Stomach (tissue), 4 donors: ENCODE data around the gene FAM171A1.
"Not testable (repeated sequence)": the region's sequence is repeated elsewhere in the genome, so short reads cannot be mapped to it uniquely, and the experiment has no call there.

Experiments
- CTCF ChIP-seq, 7 experiments: fragments of 450-650 bp in 4 of 7; fragments of 200-600 bp in 3 of 7; sonication (generic) in 3 of 7; IDR thresholded peaks; one replicate each; pipeline ENCODE4 v1.5.1; 2016 to 2019; ENCODE audit warnings: antibody characterized with exemption in 7 of 7, control low read depth in 2 of 7, mild to moderate bottlenecking in 1 of 7
- EP300 ChIP-seq: sonication (generic); formaldehyde crosslinking; IDR thresholded peaks from one replicate; pipeline ENCODE4 v1.6.1; 2017; ENCODE audit warnings: antibody characterized with exemption
- POLR2A ChIP-seq, 4 donors: fragments of 450-650 bp; IDR thresholded peaks; one replicate each; pipeline ENCODE4 v1.6.1; 2016; ENCODE audit warnings: antibody characterized with exemption in 4 of 4, control low read depth in 2 of 4, mild to moderate bottlenecking in 1 of 4, moderate library complexity in 1 of 4
- POLR2AphosphoS5 ChIP-seq, 3 donors: sonication (generic); formaldehyde crosslinking; IDR thresholded peaks; one replicate each; pipeline ENCODE4 v1.6.1; 2016; ENCODE audit warnings: antibody characterized with exemption in 3 of 3

- not testable (repeated sequence) for TF ChIP-seq CTCF (IDR thresholded peaks at IDR 0.05); POLR2A (IDR thresholded peaks at IDR 0.05); EP300; POLR2AphosphoS5 (IDR thresholded peaks at IDR 0.05)
These were observed 101.3 kb downstream of the FAM171A1 start for GRCh38 chr10:15269838-15270237.
